Putamen (tissue), 1 donor: Measurements from ENCODE around the gene PSMB10.
"Not testable (repeated sequence)": the region's sequence is repeated elsewhere in the genome, so short reads cannot be mapped to it uniquely, and the experiment has no call there.

Experiments
- DNase-seq: peaks from one replicate; pipeline ENCODE4 v3.0.0-alpha.2; 2016; ENCODE audit warnings: low spot score

PSMB10 gene

GRCh38 chr16:67924140-67924906 is 12.3 kb downstream of the PSMB10 start:
- no peak for DNase-seq

DNA sequence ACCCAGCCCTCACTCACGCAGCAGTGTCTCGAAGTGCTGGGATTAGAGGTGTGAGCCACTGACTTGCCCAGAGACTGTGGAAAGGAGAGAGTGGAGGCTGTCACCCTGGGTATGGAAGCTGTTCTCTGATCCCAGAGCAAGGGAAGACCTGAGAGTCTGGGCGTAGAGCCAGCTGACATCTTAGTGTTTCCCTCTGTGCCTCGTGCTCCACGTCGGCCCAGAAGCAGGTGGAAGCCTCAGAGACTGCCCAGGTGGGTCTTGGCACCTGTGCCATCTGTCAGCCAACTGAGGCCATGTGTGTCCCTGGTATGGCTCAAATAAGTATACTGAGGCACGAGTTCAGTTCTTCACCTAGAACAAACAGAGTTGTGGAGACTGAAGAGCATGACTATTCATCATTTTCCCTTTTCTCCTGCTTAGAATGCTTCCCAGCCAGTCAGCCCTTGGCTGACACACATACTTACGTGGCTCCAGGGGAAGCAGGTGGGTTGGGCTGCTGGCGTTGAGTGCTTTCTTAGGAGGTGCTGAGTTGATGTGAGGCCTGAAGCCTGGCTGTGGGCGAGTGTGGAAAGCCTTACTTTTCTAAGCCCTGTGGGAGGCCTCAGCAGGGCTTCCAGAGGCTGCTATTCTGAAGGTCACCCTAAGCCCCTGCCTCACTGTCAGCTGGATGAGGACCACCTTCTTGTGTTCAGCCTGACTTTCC is 13.1 kb downstream of the PSMB10 start:
- peak; percentile 71 for DNase-seq

- DNase-seq = no peak
Measured at GRCh38 chr16:67922740-67923139, 13.9 kb downstream of the PSMB10 start.

GRCh38 chr16:67922221-67922620 is 14.4 kb downstream of the PSMB10 start:
- DNase-seq = peak; percentile 64

GRCh38 chr16:67919622-67920221 is 16.9 kb downstream of the PSMB10 start:
- DNase-seq = no peak

DNA sequence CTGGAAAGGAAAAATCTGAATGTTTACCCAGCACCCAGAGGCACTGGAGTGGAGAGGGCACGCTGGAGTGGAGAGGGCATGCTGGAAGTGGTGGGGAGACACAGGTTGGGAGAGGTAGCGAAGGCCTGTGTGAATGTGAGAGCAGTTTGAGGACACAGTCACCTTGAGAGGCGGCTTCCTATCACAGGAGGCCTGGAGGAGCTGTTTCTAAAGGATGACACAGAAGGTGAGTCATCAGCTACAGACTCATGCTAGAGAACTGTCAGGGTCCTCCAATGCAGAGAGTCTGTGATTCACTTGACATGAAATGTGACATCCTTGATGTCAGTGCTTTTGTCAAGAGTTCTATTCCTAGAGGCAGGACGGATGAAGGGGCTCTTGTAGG is 18.8 kb downstream of the PSMB10 start:
- DNase-seq = peak; percentile 86

DNA sequence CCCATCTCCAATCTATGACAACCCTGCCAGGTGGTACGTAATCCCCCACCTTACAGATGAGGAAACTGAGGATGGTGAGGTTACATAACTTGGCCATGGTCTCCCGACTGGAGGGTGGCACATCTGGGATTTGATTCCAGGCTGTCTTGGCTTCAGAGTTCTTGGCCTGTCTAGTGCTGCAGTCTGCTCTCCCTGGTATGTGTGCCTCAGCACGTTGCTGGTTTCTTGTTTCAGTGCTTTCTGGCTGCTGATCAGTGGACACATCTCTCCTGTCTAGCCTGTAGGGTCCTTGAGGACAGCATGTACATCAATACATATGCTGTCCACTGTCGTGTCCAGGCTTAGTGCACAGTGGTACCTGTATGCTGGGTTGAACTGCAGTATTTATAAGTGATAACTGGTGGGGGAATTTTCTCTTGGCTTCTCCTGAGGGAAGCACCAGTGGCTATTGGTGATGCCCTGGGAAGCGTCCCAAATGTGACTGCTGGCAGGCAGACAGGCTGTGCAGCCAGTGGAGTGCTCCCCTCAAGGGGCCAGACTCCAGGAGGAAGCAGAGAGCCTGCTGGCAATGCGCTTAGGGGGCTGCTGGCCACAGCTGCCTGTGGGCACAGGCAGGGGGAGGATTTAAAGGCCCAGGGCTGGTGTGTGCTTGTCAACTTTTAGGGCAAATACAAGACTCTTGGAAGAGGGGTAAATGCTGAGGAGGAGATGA is 19.4 kb downstream of the PSMB10 start:
- peak; percentile 58 for DNase-seq

GRCh38 chr16:67915831-67916723 is 20.6 kb downstream of the PSMB10 start:
- DNase-seq = no peak

- DNase-seq = not testable (repeated sequence)
Measured at GRCh38 chr16:67915496-67915769, 21.2 kb downstream of the PSMB10 start.

DNA sequence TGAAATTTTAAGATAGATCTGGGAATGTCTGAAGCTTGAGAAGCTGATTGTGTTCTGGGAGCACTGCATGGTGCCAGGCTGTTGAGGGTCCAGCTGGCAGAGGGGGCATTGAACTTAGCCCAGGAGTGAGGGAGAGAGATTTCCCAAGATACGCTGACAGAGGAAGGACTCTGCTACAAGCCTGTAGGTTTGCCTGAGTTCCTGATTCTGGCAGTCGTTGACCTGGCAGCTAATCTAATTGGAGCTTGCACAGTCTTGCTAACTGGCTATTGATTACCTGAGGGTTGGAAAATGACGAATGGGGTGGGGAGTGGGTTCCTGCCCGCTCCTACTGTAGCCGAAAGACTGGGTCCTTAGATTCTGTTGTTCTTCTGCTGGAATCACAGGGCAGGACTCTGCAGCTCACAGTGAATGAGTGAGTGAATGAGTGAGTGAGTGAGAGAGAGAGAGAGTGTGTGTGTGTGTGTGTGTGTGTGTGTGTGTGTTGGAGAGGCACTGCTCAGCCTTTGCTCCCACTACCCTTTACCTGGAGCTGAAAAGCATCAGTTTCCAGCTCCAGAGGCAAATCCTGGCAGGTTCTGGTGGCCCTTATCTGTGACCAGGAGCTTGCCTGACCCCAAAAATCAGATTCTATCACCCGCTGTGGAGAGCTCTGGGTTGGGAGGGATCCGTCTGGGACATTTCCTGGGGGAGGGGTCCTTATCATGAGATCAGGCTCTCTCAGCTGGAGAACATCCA is 21.7 kb downstream of the PSMB10 start:
- no peak for DNase-seq

- DNase-seq = peak; percentile 94
Measured at GRCh38 chr16:67910158-67910557, 26.5 kb downstream of the PSMB10 start.

DNA sequence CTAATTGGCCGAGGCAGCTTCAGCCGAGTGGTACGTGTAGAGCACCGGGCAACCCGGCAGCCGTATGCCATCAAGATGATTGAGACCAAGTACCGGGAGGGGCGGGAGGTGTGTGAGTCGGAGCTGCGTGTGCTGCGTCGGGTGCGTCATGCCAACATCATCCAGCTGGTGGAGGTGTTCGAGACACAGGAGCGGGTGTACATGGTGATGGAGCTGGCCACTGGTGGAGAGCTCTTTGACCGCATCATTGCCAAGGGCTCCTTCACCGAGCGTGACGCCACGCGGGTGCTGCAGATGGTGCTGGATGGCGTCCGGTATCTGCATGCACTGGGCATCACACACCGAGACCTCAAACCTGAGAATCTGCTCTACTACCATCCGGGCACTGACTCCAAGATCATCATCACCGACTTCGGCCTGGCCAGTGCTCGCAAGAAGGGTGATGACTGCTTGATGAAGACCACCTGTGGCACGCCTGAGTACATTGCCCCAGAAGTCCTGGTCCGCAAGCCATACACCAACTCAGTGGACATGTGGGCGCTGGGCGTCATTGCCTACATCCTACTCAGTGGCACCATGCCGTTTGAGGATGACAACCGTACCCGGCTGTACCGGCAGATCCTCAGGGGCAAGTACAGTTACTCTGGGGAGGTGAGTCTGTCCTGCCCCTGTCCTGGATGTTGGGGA is 27.5 kb downstream of the PSMB10 start:
- no peak for DNase-seq

DNA sequence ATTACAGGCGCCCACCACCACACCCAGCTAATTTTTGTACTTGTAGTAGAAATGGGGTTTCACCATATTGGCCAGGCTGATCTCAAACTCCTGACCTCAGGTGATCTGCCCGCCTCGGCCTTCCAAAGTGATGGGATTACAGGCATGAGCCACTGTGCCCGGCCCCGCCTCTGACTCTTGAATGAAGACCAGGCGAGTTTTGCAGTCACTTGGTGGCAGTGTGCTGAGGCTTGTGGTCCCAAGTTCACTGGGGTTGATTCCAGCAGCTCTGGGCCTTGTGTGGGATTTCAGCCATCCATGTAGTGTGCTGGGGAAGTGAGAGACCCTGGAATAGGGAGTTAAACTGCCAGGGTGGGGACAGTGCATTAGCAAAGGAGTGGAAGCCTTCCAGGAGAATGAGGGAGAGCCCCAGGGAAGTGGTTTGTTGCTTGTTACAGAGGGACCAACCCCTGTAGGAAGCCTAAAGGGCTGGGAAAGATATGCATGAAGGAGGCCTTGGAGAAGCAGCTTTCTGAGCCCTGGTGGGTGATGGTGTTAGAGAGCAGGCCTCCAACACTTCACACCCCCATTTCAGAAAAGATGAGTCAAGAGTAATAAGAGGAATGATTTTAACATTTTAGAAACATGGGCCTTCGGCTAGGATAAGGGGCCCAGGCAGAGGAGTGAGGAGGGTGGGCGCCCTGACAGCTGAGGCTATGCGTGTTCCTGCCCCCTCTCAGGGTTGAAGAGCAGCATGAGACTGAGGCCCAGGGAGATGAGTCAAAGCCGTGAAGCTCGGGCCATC is 29.1 kb downstream of the PSMB10 start:
- no peak for DNase-seq

- no peak for DNase-seq
Measured at GRCh38 chr16:67902831-67903230, 33.8 kb downstream of the PSMB10 start.

GRCh38 chr16:67901734-67902133 is 34.9 kb downstream of the PSMB10 start:
- DNase-seq = no peak

GRCh38 chr16:67897231-67897630 is 39.4 kb downstream of the PSMB10 start:
- DNase-seq = no peak

DNA sequence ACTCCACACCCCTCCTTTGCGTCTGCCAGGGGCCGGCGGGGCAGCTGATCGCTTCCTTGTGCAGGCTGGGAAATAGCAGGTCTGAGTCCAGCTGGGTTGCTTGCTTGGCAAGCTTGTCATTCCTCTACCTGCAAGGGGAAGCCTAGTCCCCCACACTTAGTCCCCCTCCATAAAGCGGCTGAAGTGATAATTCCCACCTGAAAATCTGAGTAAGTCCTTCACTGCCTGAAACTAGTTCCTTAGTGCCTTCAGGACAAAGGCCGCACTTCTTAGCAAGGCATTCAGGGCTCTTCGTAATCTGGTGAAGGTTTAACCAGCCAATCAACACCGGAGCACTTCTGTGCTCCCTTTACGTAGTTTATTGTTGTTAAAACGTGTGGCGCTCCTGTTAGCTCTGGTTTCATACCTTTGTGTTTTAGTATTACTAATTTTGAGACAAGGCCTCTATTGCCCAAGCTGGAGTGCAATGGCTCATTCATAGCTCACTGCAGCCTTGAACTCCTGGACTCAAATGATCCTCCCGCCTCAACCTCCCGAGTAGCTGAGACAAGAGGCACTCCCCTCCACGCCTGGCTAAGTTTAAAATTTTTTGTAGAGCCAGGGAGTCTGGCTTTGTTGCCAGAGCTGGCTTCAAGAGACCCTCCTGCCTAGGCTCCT is 42.8 kb downstream of the PSMB10 start:
- no peak for DNase-seq

DNA sequence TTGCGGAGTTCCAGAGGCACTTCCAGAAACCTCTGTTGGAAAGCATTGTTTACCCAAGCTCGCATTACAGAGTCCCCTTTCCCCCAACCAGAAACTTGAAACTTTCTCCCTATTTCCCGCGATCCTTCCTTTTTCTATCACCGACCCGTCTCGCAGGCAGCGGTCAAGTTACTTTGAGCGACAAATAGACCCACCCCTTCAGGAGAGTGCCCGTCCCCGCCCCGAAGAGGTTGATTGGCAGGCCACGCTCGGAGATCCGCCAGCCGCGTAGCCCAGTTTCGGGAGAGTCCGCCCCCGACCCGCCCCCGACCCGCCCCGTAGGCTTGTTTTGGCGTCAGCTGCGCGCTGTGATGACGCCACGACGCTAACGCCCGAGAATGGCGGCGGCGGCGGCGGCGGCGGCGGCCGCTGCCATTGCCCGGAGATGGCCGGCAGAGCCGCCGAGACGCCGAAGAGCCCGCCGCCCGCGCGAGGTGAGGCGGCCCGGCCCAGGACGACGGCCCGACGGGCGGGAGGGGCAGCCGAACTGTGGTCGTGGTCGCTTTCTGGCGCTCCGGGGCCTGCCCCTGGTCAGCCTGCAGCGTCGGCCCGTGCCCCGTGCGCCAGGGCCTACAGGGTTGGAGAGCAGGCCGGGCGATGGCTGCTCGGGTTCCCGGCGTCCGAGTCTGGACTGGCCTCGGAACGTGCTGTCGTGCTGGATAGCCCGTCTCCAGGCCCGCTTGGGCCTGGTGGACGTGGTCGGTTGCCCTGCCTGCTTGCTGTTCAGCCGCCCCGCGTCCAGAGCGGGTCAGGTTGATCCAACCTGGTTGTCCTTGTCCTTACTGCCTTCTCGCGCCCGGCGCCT is 43.5 kb downstream of the PSMB10 start, which contains the start of gene PSKH1:
Gene PSKH1 (plus strand): TSS at position 356 of the 844 bp plus-strand sequence. CDS start 15,496 bp downstream, outside the sequence.
- DNase-seq = peak; percentile 97
